IMR-90 (cell line): ENCODE measurements around the gene TBC1D22A. TPM values are rescaled to one million over a fixed set of nuclear protein-coding genes. Genes with fewer than 3 reads are reported as not detected.

ENCODE experiments used
- ATAC-seq: fragments of 200-7000 bp; cut with Tn5 transposase; 2 replicates; pipeline ENCODE4 v1.9.1; 2020; ENCODE audit warnings: low read depth, mild to moderate bottlenecking, moderate library complexity
- BruUV-seq: library from RNA; stranded (reverse); fragments of 400-500 nt; replicated peaks from 2 replicates; lab custom pipeline; 2021; lab: Mats Ljungman, UMichigan
- CTCF ChIA-PET: fragments of 300-600 bp; formaldehyde crosslinking; extraction: SDS; loops from one replicate; lab custom pipeline; 2021; ENCODE audit warnings: antibody characterized with exemption; lab: Yijun Ruan, JAX
- POLR2A ChIA-PET: fragments of 300-600 bp; sonication (Branson Sonifier 250); formaldehyde crosslinking; loops from one replicate; lab custom pipeline; 2022; ENCODE audit warnings: antibody characterized with exemption; ENCODE audit not compliant: unreplicated experiment; lab: Charles Lee
- DNase-seq: peaks from one replicate; pipeline ENCODE4 v3.0.0; 2013
- H2AFZ ChIP-seq: replicated peaks from 2 replicates; pipeline ENCODE3; 2013; ENCODE audit warnings: low read length, mild to moderate bottlenecking; ENCODE audit not compliant: poor library complexity
- H2AK5ac ChIP-seq: 2 replicates; pipeline ENCODE4 v1.6.1; 2013; ENCODE audit warnings: low read depth, low read length, inconsistent platforms
- H2AK9ac ChIP-seq: replicated peaks from 2 replicates; pipeline ENCODE3; 2013; ENCODE audit warnings: mild to moderate bottlenecking, low read depth, low read length, moderate library complexity; ENCODE audit not compliant: poor library complexity
- H2BK120ac ChIP-seq: 2 replicates; pipeline ENCODE4 v1.6.1; 2013; ENCODE audit warnings: low read depth, low read length, inconsistent platforms
- H2BK15ac ChIP-seq: 3 replicates; pipeline ENCODE4 v1.6.1; 2013; ENCODE audit warnings: low read depth, low read length, inconsistent platforms
- H2BK20ac ChIP-seq: 2 replicates; pipeline ENCODE4 v1.6.1; 2013; ENCODE audit warnings: low read depth, mild to moderate bottlenecking, inconsistent platforms, low read length, moderate library complexity
- H2BK5ac ChIP-seq: 2 replicates; pipeline ENCODE4 v1.6.1; 2013; ENCODE audit warnings: mild to moderate bottlenecking, low read depth, low read length, inconsistent platforms; ENCODE audit not compliant: poor library complexity, severe bottlenecking
- H3K14ac ChIP-seq: replicated peaks from 2 replicates; pipeline ENCODE4 v1.6.1; 2013; ENCODE audit warnings: low read depth, low read length, inconsistent platforms
- H3K18ac ChIP-seq: 2 replicates; pipeline ENCODE4 v1.6.1; 2013; ENCODE audit warnings: low read depth, low read length, control low read depth
- H3K23ac ChIP-seq: 2 replicates; pipeline ENCODE4 v1.6.1; 2013; ENCODE audit warnings: low read depth, low read length, inconsistent platforms
- H3K27ac ChIP-seq: 2 replicates; pipeline ENCODE4 v1.5.1; 2013; ENCODE audit warnings: mild to moderate bottlenecking, control low read depth, low read length; ENCODE audit not compliant: insufficient read depth
- H3K27me3 ChIP-seq: 2 replicates; pipeline ENCODE4 v1.6.1; 2013; ENCODE audit warnings: low read length; ENCODE audit not compliant: control insufficient read depth, insufficient read depth
- H3K36me3 ChIP-seq: 2 replicates; pipeline ENCODE4 v1.6.1; 2013; ENCODE audit warnings: low read length, mixed read lengths; ENCODE audit not compliant: control insufficient read depth, insufficient read depth
- H3K4ac ChIP-seq: 2 replicates; pipeline ENCODE4 v1.6.1; 2013; ENCODE audit warnings: low read depth, low read length, inconsistent platforms
- H3K4me1 ChIP-seq: 2 replicates; pipeline ENCODE4 v1.6.1; 2013; ENCODE audit warnings: low read length, mixed read lengths; ENCODE audit not compliant: control insufficient read depth, insufficient read depth
- H3K4me2 ChIP-seq: 2 replicates; pipeline ENCODE4 v1.6.1; 2013; ENCODE audit warnings: low read depth, mild to moderate bottlenecking, control low read depth, low read length, moderate library complexity
- H3K4me3 ChIP-seq: 2 replicates; pipeline ENCODE4 v1.5.1; 2013; ENCODE audit warnings: low read depth, mild to moderate bottlenecking, control low read depth, low read length, moderate library complexity; ENCODE audit not compliant: insufficient read depth
- H3K56ac ChIP-seq: 2 replicates; pipeline ENCODE4 v1.6.1; 2013; ENCODE audit warnings: low read length, inconsistent platforms; ENCODE audit not compliant: insufficient read depth; ENCODE audit errors: extremely low read depth
- H3K79me1 ChIP-seq, 2 experiments: 2 replicates each; pipeline ENCODE4 v1.6.1; 2013; ENCODE audit warnings: low read length in 2 of 2, inconsistent platforms in 1 of 2, low read depth in 1 of 2
- H3K9ac ChIP-seq: 2 replicates; pipeline ENCODE4 v1.6.1; 2013; ENCODE audit warnings: low read depth, low read length, control low read depth
- H3K9me1 ChIP-seq: 2 replicates; pipeline ENCODE4 v1.6.1; 2013; ENCODE audit warnings: low read length, inconsistent platforms; ENCODE audit not compliant: insufficient read depth
- H3K9me3 ChIP-seq: 2 replicates; pipeline ENCODE4 v1.6.1; 2013; ENCODE audit warnings: low read length; ENCODE audit not compliant: control insufficient read depth, insufficient read depth
- H4K20me1 ChIP-seq: 2 replicates; pipeline ENCODE4 v1.6.1; 2013; ENCODE audit warnings: low read length, inconsistent platforms; ENCODE audit not compliant: insufficient read depth
- H4K5ac ChIP-seq: 2 replicates; pipeline ENCODE4 v1.6.1; 2013; ENCODE audit warnings: mild to moderate bottlenecking, low read depth, low read length, control low read depth
- H4K8ac ChIP-seq, 2 experiments: 2 replicates each; pipeline ENCODE4 v1.6.1; 2013; ENCODE audit warnings: low read depth in 2 of 2, low read length in 2 of 2, control low read depth in 1 of 2, inconsistent platforms in 1 of 2
- H4K91ac ChIP-seq: 2 replicates; pipeline ENCODE4 v1.6.1; 2013; ENCODE audit warnings: low read depth, low read length, inconsistent platforms; ENCODE audit not compliant: insufficient read depth
- CHD1 ChIP-seq: IDR thresholded peaks from 2 replicates; pipeline ENCODE4 v1.6.1; 2012; ENCODE audit warnings: low read depth, low read length, improper control_type of control experiment
- MAFK ChIP-seq: IDR thresholded peaks from 2 replicates; pipeline ENCODE4 v1.6.1; 2012; ENCODE audit warnings: low read depth, low read length, improper control_type of control experiment
- MXI1 ChIP-seq: IDR thresholded peaks from 2 replicates; pipeline ENCODE4 v1.6.1; 2012; ENCODE audit warnings: low read depth, mild to moderate bottlenecking, low read length, moderate library complexity, borderline replicate concordance
- POLR2A ChIP-seq: IDR thresholded peaks from 2 replicates; pipeline ENCODE4 v1.6.1; 2012; ENCODE audit warnings: mild to moderate bottlenecking, low read depth, low read length
- RAD21 ChIP-seq: IDR thresholded peaks from 2 replicates; pipeline ENCODE4 v1.6.1; 2012; ENCODE audit warnings: low read length, improper control_type of control experiment
- RFX5 ChIP-seq: IDR thresholded peaks from 2 replicates; pipeline ENCODE4 v1.8.0; 2012; ENCODE audit warnings: low read depth, mild to moderate bottlenecking, low read length, moderate library complexity
- WGBS, 2 experiments: methylation state at CpG; one replicate each; pipeline versions ENCODE4 v1.1.5 to v1.1.7; 2013; ENCODE audit warnings: missing lambda C conversion rate in 2 of 2; ENCODE audit not compliant: insufficient read length in 1 of 2; ENCODE audit errors: extremely low coverage in 2 of 2; 5-methylcytosine and 5-hydroxymethylcytosine counted together
- dilution Hi-C: fragments of 300-500 bp; cut with HindIII; formaldehyde crosslinking; loops from one replicate; pipeline ENCODE4 v1.14.3; 2018; ENCODE audit warnings: low sequenced_read_pairs; ENCODE audit not compliant: unreplicated experiment
- in situ Hi-C: fragments of 300-500 bp; cut with MboI; formaldehyde crosslinking; loops from 3 replicates; pipeline ENCODE4 v1.14.3; 2019; ENCODE audit warnings: low sequenced_read_pairs, inconsistent platforms, mixed read lengths
- intact Hi-C: fragments of 100-400 bp; cut with micrococcal nuclease; formaldehyde crosslinking; loops from 2 replicates; pipeline ENCODE4 v1.10.0; 2022
- polyA plus RNA-seq, 3 experiments: library from polyadenylated mRNA; depleted of rRNA; stranded (reverse); fragments of >200 nt; gene quantifications; 2 replicates each; pipeline ENCODE4 v1.2.3, GENCODE V29; 2012; ENCODE audit warnings: low replicate concordance in 1 of 3
- total RNA-seq: library from RNA; depleted of rRNA; stranded (reverse); fragments of >200 nt; gene quantifications from 2 replicates; pipeline ENCODE4 v1.2.3, GENCODE V29; 2012
- TF ChIP-seq, protein P1 (sequence below): fragments of 150-350 bp; IDR thresholded peaks from 2 replicates; pipeline ENCODE4 v1.6.1; 2017; ENCODE audit warnings: mild to moderate bottlenecking, antibody characterized with exemption, low read length, low read depth
- TF ChIP-seq, protein P2 (sequence below): fragments of 150-350 bp; IDR thresholded peaks from 2 replicates; pipeline ENCODE4 v1.6.1; 2016; ENCODE audit warnings: low read depth, mild to moderate bottlenecking, low read length, moderate library complexity, borderline replicate concordance

Gene TBC1D22A
- total and polyA plus RNA-seq, 2 of the 4 experiments (the other 2 are of a cell fraction), result 9.0 to 16.7 TPM

DNA sequence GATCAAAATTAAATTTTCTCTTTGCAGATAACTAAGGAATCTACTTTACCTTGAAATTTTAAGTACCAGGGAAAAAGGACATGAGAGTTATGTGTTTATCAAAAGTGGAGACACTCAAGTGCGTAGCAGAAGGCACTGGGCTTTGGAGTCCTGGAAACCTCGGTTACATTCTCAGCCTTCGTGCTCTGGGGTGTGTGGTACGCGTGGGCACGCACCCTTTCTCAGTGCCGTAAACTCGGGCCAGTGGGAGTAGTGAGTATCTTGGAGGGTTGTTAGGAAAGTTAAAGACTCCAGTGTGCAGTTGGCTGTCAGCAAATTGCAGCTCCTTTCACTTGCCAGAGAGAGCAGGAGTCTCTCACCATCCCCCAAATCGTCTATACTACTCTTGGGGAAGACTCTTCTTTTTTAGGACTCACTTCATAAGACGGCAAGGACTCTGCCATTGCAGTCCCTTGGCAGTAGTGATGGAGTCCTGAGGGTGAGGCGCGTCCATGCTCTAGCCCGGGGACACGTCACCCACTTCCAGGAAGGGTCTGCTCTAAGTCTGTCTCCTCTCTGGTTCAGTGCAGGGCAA is 171.8 kb downstream of the TBC1D22A start:
- Histone ChIP-seq H3K56ac (no peak overlapping the region), H2AK9ac (peak overlapping the region; percentile 62), H4K91ac (peak overlapping the region; percentile 61), H2BK15ac (peak overlapping the region; percentile 62; the same call in 2 of the 3 replicates), H3K14ac (peak overlapping the region; percentile 34; the same call in 1 of the 2 replicates), H3K36me3 (no peaks in the 10 kb centered on the region), H3K9ac (no peak overlapping the region), H3K4me3 (no peak overlapping the region), H3K4me2 (peak overlapping the region; percentile 41), H2BK20ac (peak overlapping the region; percentile 64), H3K79me1 (peaks cover 17 to 53% of the 10 kb centered on the region in 2 experiments; a peak in 3 of 4 replicates), H2AK5ac (peak overlapping the region; percentile 90), H4K8ac (peak overlapping the region; percentile 10 to 44; a peak in 2 of 4 replicates), H3K9me1 (peaks cover 27% of the 10 kb centered on the region), H3K27ac (peak overlapping the region; percentile 81), H2BK120ac (peak overlapping the region; percentile 76), H3K23ac (peak overlapping the region; percentile 4; the same call in 1 of the 2 replicates), H3K18ac (peak overlapping the region; percentile 16), H3K4me1 (peaks cover 23% of the 10 kb centered on the region), H4K5ac (no peak overlapping the region), H2BK5ac (peak overlapping the region; percentile 82), H3K9me3 (no peaks in the 10 kb centered on the region), H3K4ac (peak overlapping the region; percentile 71), H4K20me1 (peaks cover 10% of the 10 kb centered on the region), H2AFZ (peak overlapping the region; percentile 81), H3K27me3 (no peaks in the 10 kb centered on the region)
- in situ Hi-C loops (no loop called here), dilution Hi-C loops (no loop called here), intact Hi-C loops (no loop called here)
- DNase-seq (no peak), ATAC-seq (no peak)
- 100% methylated on average over 4 of the region's 14 CpGs; no CpG with 5 or more reads in 1 of the 2 experiments for WGBS, 2 experiments
- CTCF ChIA-PET, result no interaction called here
- TF ChIP-seq, protein P1, sequence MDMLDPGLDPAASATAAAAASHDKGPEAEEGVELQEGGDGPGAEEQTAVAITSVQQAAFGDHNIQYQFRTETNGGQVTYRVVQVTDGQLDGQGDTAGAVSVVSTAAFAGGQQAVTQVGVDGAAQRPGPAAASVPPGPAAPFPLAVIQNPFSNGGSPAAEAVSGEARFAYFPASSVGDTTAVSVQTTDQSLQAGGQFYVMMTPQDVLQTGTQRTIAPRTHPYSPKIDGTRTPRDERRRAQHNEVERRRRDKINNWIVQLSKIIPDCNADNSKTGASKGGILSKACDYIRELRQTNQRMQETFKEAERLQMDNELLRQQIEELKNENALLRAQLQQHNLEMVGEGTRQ, result no peak
- TF ChIP-seq POLR2A, result no peak
- no peak for TF ChIP-seq CHD1
- TF ChIP-seq MXI1, result no peak
- no peak for TF ChIP-seq RFX5
- TF ChIP-seq RAD21, result no peak
- TF ChIP-seq, protein P2, sequence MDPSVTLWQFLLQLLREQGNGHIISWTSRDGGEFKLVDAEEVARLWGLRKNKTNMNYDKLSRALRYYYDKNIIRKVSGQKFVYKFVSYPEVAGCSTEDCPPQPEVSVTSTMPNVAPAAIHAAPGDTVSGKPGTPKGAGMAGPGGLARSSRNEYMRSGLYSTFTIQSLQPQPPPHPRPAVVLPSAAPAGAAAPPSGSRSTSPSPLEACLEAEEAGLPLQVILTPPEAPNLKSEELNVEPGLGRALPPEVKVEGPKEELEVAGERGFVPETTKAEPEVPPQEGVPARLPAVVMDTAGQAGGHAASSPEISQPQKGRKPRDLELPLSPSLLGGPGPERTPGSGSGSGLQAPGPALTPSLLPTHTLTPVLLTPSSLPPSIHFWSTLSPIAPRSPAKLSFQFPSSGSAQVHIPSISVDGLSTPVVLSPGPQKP, result no peak
- TF ChIP-seq MAFK, result no peak
- POLR2A ChIA-PET, result no interaction called here
- no TSS peak for BruUV-seq
